ENCODE measurements around the gene CCDC167.
"Not testable (repeated sequence)": the region's sequence is repeated elsewhere in the genome, so short reads cannot be mapped to it uniquely, and the experiment has no call there.

Gene CCDC167

GRCh38 chr6:37501632-37502491 lies 2.2 kb upstream of the CCDC167 start:
- no peaks in the 10 kb centered on the region for H3K27me3 ChIP-seq
- H3K9ac ChIP-seq, result no peak overlapping the region
- H3K4me3 ChIP-seq, result no peak overlapping the region
- TF ChIP-seq Cebpa-rat (IDR thresholded peaks at IDR 0.05), result 0 out of 22 replicates have a peak, but pooled peaks of 3 of the 11 experiments have one; percentile 13 to 34 (median 22)
- peaks cover 0 to 2% (median 0%) of the 10 kb centered on the region in 11 experiments; a peak in 1 of 22 replicates for H3K36me3 ChIP-seq
- peaks cover 33 to 63% (median 57%) of the 10 kb centered on the region in 10 experiments for H3K4me1 ChIP-seq
- H3K4me2 ChIP-seq, result peak overlapping the region; percentile 6 to 81 (median 72); a peak in 19 of 22 replicates
- H3K27ac ChIP-seq, result peak overlapping the region in 7 of 11 experiments; percentile 1 to 43 (median 27); a peak in 9 of 22 replicates
- H3K9me3 ChIP-seq (replicated peaks in 1 of 11), result peaks cover 0 to 7% (median 0%) of the 10 kb centered on the region in 11 experiments; a peak in 2 of 22 replicates
- no peaks in the 10 kb centered on the region for H4K20me1 ChIP-seq

GRCh38 chr6:37500904-37501303 lies 1.2 kb upstream of the CCDC167 start:
- not testable (repeated sequence) for H3K9me3 ChIP-seq (replicated peaks in 1 of 11)

GRCh38 chr6:37500294-37500608 lies 558 bp upstream of the CCDC167 start:
- no peaks in the 10 kb centered on the region for H3K27me3 ChIP-seq
- H3K36me3 ChIP-seq, result peaks cover 0 to 12% (median 2%) of the 10 kb centered on the region in 11 experiments; a peak in 2 of 22 replicates
- H3K9ac ChIP-seq, result peak overlapping the region in 7 of 11 experiments; percentile 83 to 92 (median 87); a peak in 9 of 22 replicates
- peaks cover 0 to 7% (median 0%) of the 10 kb centered on the region in 11 experiments; a peak in 2 of 22 replicates for H3K9me3 ChIP-seq (replicated peaks in 1 of 11)
- peak overlapping the region in 9 of 10 experiments; percentile 70 to 88 (median 74); a peak in 17 of 20 replicates for H3K4me3 ChIP-seq
- H4K20me1 ChIP-seq, result no peaks in the 10 kb centered on the region
- peak overlapping the region; percentile 48 to 96 (median 90) for H3K4me2 ChIP-seq
- TF ChIP-seq Cebpa-rat (IDR thresholded peaks at IDR 0.05), result no peak
- peak overlapping the region in 9 of 11 experiments; percentile 75 to 89 (median 83); a peak in 12 of 22 replicates for H3K27ac ChIP-seq
- peaks cover 33 to 57% (median 53%) of the 10 kb centered on the region in 10 experiments for H3K4me1 ChIP-seq

More at GRCh38 chr6:37500904-37501303, 1.2 kb upstream of the CCDC167 start:
- H3K4me3 ChIP-seq, H3K27me3 ChIP-seq, H3K4me2 ChIP-seq, H4K20me1 ChIP-seq, H3K27ac ChIP-seq, H3K9ac ChIP-seq, H3K36me3 ChIP-seq: not testable (repeated sequence)
- peaks cover 33 to 63% (median 57%) of the 10 kb centered on the region in 10 experiments for H3K4me1 ChIP-seq

GRCh38 chr6:37496951-37497885 lies 2.5 kb downstream of the CCDC167 start:
- no peak for TF ChIP-seq Cebpa-rat (IDR thresholded peaks at IDR 0.05)
- no peak overlapping the region for H3K9ac ChIP-seq
- no peak overlapping the region for H3K4me3 ChIP-seq
- peaks cover 11 to 46% (median 37%) of the 10 kb centered on the region in 10 experiments for H3K4me1 ChIP-seq
- peaks cover 0 to 22% (median 14%) of the 10 kb centered on the region in 11 experiments; a peak in 17 of 22 replicates for H4K20me1 ChIP-seq
- peaks cover 0 to 17% (median 6%) of the 10 kb centered on the region in 11 experiments; a peak in 2 of 22 replicates for H3K36me3 ChIP-seq
- H3K4me2 ChIP-seq, result peak overlapping the region in 2 of 11 experiments; percentile 87 to 93; a peak in 2 of 22 replicates
- H3K27me3 ChIP-seq, result no peaks in the 10 kb centered on the region
- peaks cover 0 to 7% (median 0%) of the 10 kb centered on the region in 11 experiments; a peak in 2 of 22 replicates for H3K9me3 ChIP-seq (replicated peaks in 1 of 11)
- H3K27ac ChIP-seq, result no peak overlapping the region

- no peak overlapping the region for H3K4me3 ChIP-seq
- H3K36me3 ChIP-seq, result peaks cover 0 to 17% (median 6%) of the 10 kb centered on the region in 11 experiments; a peak in 2 of 22 replicates
- H3K9ac ChIP-seq, result no peak overlapping the region
- TF ChIP-seq Cebpa-rat (IDR thresholded peaks at IDR 0.05), result no peak
- H3K27me3 ChIP-seq, result no peaks in the 10 kb centered on the region
- no peaks in the 10 kb centered on the region for H3K9me3 ChIP-seq (replicated peaks in 1 of 11)
- peaks cover 17 to 39% (median 32%) of the 10 kb centered on the region in 11 experiments; a peak in 20 of 22 replicates for H4K20me1 ChIP-seq
- H3K27ac ChIP-seq, result no peak overlapping the region
- no peak overlapping the region for H3K4me2 ChIP-seq
- peaks cover 8 to 56% (median 47%) of the 10 kb centered on the region in 10 experiments for H3K4me1 ChIP-seq
These were observed 4.3 kb downstream of the CCDC167 start for GRCh38 chr6:37495244-37495934.

- Histone ChIP-seq H3K4me2 (peak overlapping the region in 4 of 11 experiments; percentile 24 to 76 (median 50); a peak in 4 of 22 replicates), H3K4me3 (no peak overlapping the region), H3K27me3 (no peaks in the 10 kb centered on the region), H3K4me1 (peaks cover 1 to 66% (median 52%) of the 10 kb centered on the region in 10 experiments), H3K36me3 (peaks cover 0 to 17% (median 6%) of the 10 kb centered on the region in 11 experiments; a peak in 3 of 22 replicates), H3K9me3 (replicated peaks in 1 of 11) (no peaks in the 10 kb centered on the region), H3K9ac (no peak overlapping the region), H4K20me1 (peaks cover 31 to 55% (median 50%) of the 10 kb centered on the region in 11 experiments; a peak in 20 of 22 replicates), H3K27ac (no peak overlapping the region)
- no peak for TF ChIP-seq Cebpa-rat (IDR thresholded peaks at IDR 0.05)
These were observed 6.1 kb downstream of the CCDC167 start for GRCh38 chr6:37493661-37493995.

GRCh38 chr6:37492991-37493660 lies 6.6 kb downstream of the CCDC167 start:
- Histone ChIP-seq H3K4me3 (no peak overlapping the region), H3K9me3 (replicated peaks in 1 of 11) (no peaks in the 10 kb centered on the region), H3K9ac (peak overlapping the region in 1 of 11 experiments; percentile 9; a peak in 2 of 22 replicates), H3K27me3 (no peaks in the 10 kb centered on the region), H4K20me1 (peaks cover 32 to 60% (median 55%) of the 10 kb centered on the region in 11 experiments; a peak in 20 of 22 replicates), H3K4me2 (peak overlapping the region in 5 of 11 experiments; percentile 13 to 76 (median 29); a peak in 6 of 22 replicates), H3K27ac (no peak overlapping the region), H3K4me1 (peaks cover 0 to 65% (median 52%) of the 10 kb centered on the region in 10 experiments; a peak in 17 of 20 replicates), H3K36me3 (peaks cover 0 to 17% (median 6%) of the 10 kb centered on the region in 11 experiments; a peak in 4 of 22 replicates)
- no peak for TF ChIP-seq Cebpa-rat (IDR thresholded peaks at IDR 0.05)

Measured in BLaER1 treated with 17β-estradiol and CSF1 and Interleukin-3, amounts not matched to agents 10 nM and 100 nM (cell line).